Measurements from ENCODE around the gene GANAB. TPM values are rescaled to one million over a fixed set of nuclear protein-coding genes. Genes with fewer than 3 reads are reported as not detected.

GANAB gene
- total and polyA plus RNA-seq, 2 experiments from 2014 or later = 224 to 312 TPM

- Histone ChIP-seq H4K20me1 (ENCODE audit: insufficient read depth) (no peaks in the 10 kb centered on the region), H3K9me2 (ENCODE audit: insufficient read depth) (no peaks in the 10 kb centered on the region), H2AFZ (peak overlapping the region; percentile 80), H3K27me3 (replicated peaks; ENCODE audit: insufficient read depth) (no peaks in the 10 kb centered on the region), H3F3A (ENCODE audit: insufficient read depth) (peaks cover 9% of the 10 kb centered on the region; the same call in 1 of the 2 replicates), H3K4me2 (ENCODE audit: unreplicated experiment) (peak overlapping the region; percentile 79), H3K9me3 (ENCODE audit: low read depth) (no peaks in the 10 kb centered on the region), H3K4me1 (ENCODE audit: insufficient read depth) (peaks cover 5% of the 10 kb centered on the region; the same call in 1 of the 2 replicates), H3K36me3 (ENCODE audit: low read depth) (peaks cover 4% of the 10 kb centered on the region; the same call in 1 of the 2 replicates), H3K4me3 (peak overlapping the region; percentile 83), H3K27ac (peak overlapping the region; percentile 67), H3K9ac (peak overlapping the region; percentile 82), H3K79me2 (ENCODE audit: insufficient read depth) (peaks cover 30% of the 10 kb centered on the region)
- TF ChIP-seq EZH2 (IDR thresholded peaks at IDR 0.05; ENCODE audit: insufficient read depth, poor library complexity, severe bottlenecking) (no peak), EZH2phosphoT487 (IDR thresholded peaks at IDR 0.05; ENCODE audit: insufficient read depth, low read depth) (no peak)
- 0 to 2% methylated on average over 30 to 34 of the region's 34 CpGs for WGBS, 2 experiments (ENCODE audit: low coverage in 1 of 2, low lambda C conversion rate in 2 of 2, missing lambda C conversion rate in 2 of 2)
- peak; percentile 87 for DNase-seq
- in situ Hi-C loops (cut with MboI) = no loop called here
Observed at GRCh38 chr11:62611705-62612365, 34.6 kb downstream of the GANAB start.

GRCh38 chr11:62610814-62611704 is 35.4 kb downstream of the GANAB start:
- Histone ChIP-seq H3K4me2 (ENCODE audit: unreplicated experiment) (peak overlapping the region; percentile 79), H3K9ac (peak overlapping the region; percentile 82), H3K27me3 (replicated peaks; ENCODE audit: insufficient read depth) (no peaks in the 10 kb centered on the region), H3K9me3 (ENCODE audit: low read depth) (no peaks in the 10 kb centered on the region), H4K20me1 (ENCODE audit: insufficient read depth) (no peaks in the 10 kb centered on the region), H3K27ac (peak overlapping the region; percentile 67), H3K9me2 (ENCODE audit: insufficient read depth) (no peaks in the 10 kb centered on the region), H3K4me1 (ENCODE audit: insufficient read depth) (peaks cover 5% of the 10 kb centered on the region; the same call in 1 of the 2 replicates), H3K79me2 (ENCODE audit: insufficient read depth) (peaks cover 30% of the 10 kb centered on the region), H3K4me3 (peak overlapping the region; percentile 83), H3F3A (ENCODE audit: insufficient read depth) (peaks cover 9% of the 10 kb centered on the region; the same call in 1 of the 2 replicates), H2AFZ (peak overlapping the region; percentile 80; the same call in 1 of the 2 replicates), H3K36me3 (ENCODE audit: low read depth) (peaks cover 4% of the 10 kb centered on the region; the same call in 1 of the 2 replicates)
- in situ Hi-C loops (cut with MboI) = no loop called here
- 74% methylated on average over 23 to 28 of the region's 28 CpGs for WGBS, 2 experiments (ENCODE audit: low coverage in 1 of 2, low lambda C conversion rate in 2 of 2, missing lambda C conversion rate in 2 of 2)
- TF ChIP-seq EZH2phosphoT487 (IDR thresholded peaks at IDR 0.05; ENCODE audit: insufficient read depth, low read depth) (no peak), EZH2 (IDR thresholded peaks at IDR 0.05; ENCODE audit: insufficient read depth, poor library complexity, severe bottlenecking) (no peak)
- no peak for DNase-seq

- peaks cover 4% of the 10 kb centered on the region; the same call in 1 of the 2 replicates for H3K36me3 ChIP-seq (ENCODE audit: low read depth)
- no peaks in the 10 kb centered on the region for H3K9me3 ChIP-seq (ENCODE audit: low read depth)
- no peaks in the 10 kb centered on the region for H4K20me1 ChIP-seq (ENCODE audit: insufficient read depth)
- TF ChIP-seq EZH2 (IDR thresholded peaks at IDR 0.05; ENCODE audit: insufficient read depth, poor library complexity, severe bottlenecking) (no peak), EZH2phosphoT487 (IDR thresholded peaks at IDR 0.05; ENCODE audit: insufficient read depth, low read depth) (no peak)
- no peak overlapping the region for H2AFZ ChIP-seq
- no peak overlapping the region for H3K27ac ChIP-seq
- H3K9ac ChIP-seq = no peak overlapping the region
- peaks cover 30% of the 10 kb centered on the region for H3K79me2 ChIP-seq (ENCODE audit: insufficient read depth)
- WGBS, 2 experiments (ENCODE audit: low coverage in 1 of 2, low lambda C conversion rate in 2 of 2, missing lambda C conversion rate in 2 of 2) = 77 to 85% methylated on average over 6 of the region's 6 CpGs
- H3K4me2 ChIP-seq (ENCODE audit: unreplicated experiment) = no peak overlapping the region
- no peak overlapping the region for H3K4me3 ChIP-seq
- peaks cover 9% of the 10 kb centered on the region; the same call in 1 of the 2 replicates for H3F3A ChIP-seq (ENCODE audit: insufficient read depth)
- no peaks in the 10 kb centered on the region for H3K27me3 ChIP-seq (replicated peaks; ENCODE audit: insufficient read depth)
- H3K4me1 ChIP-seq (ENCODE audit: insufficient read depth) = peaks cover 5% of the 10 kb centered on the region; the same call in 1 of the 2 replicates
- H3K9me2 ChIP-seq (ENCODE audit: insufficient read depth) = no peaks in the 10 kb centered on the region
- no peak for DNase-seq
- in situ Hi-C loops (cut with MboI) = no loop called here
Observed at GRCh38 chr11:62610403-62610802, 36.0 kb downstream of the GANAB start.

DNA sequence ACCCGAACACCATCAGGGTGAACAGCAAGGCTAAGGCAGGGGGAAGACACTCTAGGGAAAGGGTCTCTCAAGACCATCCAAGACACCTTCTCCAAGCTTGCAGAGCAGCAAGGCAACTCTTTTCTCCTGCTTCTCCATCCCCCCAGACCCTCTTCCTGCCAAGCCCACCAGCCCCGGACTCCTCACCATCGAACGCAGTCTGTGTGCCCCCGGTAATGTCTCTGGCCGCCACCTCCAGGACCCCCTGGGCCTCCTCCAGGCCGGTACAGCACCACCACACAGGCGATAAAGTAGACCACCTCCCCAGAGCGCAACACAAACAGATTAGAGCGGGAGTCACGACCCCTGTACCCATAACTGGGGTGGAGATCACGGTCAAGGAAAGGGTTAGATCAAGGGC is 37.6 kb downstream of the GANAB start:
- H3K9ac ChIP-seq = no peak overlapping the region
- no peaks in the 10 kb centered on the region for H3K9me2 ChIP-seq (ENCODE audit: insufficient read depth)
- H3F3A ChIP-seq (ENCODE audit: insufficient read depth) = peaks cover 4% of the 10 kb centered on the region
- WGBS, 2 experiments (ENCODE audit: low coverage in 1 of 2, low lambda C conversion rate in 2 of 2, missing lambda C conversion rate in 2 of 2) = 97 to 99% methylated on average over 12 of the region's 12 CpGs
- H3K4me3 ChIP-seq = no peak overlapping the region
- peaks cover 4% of the 10 kb centered on the region; the same call in 1 of the 2 replicates for H3K36me3 ChIP-seq (ENCODE audit: low read depth)
- no peaks in the 10 kb centered on the region for H4K20me1 ChIP-seq (ENCODE audit: insufficient read depth)
- DNase-seq = no peak
- H3K79me2 ChIP-seq (ENCODE audit: insufficient read depth) = peaks cover 30% of the 10 kb centered on the region
- TF ChIP-seq EZH2phosphoT487 (IDR thresholded peaks at IDR 0.05; ENCODE audit: insufficient read depth, low read depth) (no peak), EZH2 (IDR thresholded peaks at IDR 0.05; ENCODE audit: insufficient read depth, poor library complexity, severe bottlenecking) (no peak)
- in situ Hi-C loops (cut with MboI) = no loop called here
- H3K4me1 ChIP-seq (ENCODE audit: insufficient read depth) = peaks cover 5% of the 10 kb centered on the region; the same call in 1 of the 2 replicates
- H2AFZ ChIP-seq = no peak overlapping the region
- H3K27me3 ChIP-seq (replicated peaks; ENCODE audit: insufficient read depth) = no peaks in the 10 kb centered on the region
- H3K4me2 ChIP-seq (ENCODE audit: unreplicated experiment) = no peak overlapping the region
- H3K9me3 ChIP-seq (ENCODE audit: low read depth) = no peaks in the 10 kb centered on the region
- H3K27ac ChIP-seq = no peak overlapping the region
